Panc1 (cell line): Measurements from ENCODE around the gene GFPT2. TPM values are rescaled to one million over a fixed set of nuclear protein-coding genes. Genes with fewer than 3 reads are reported as not detected.

ENCODE experiments used
- ATAC-seq: fragments of 200-7000 bp; cut with Tn5 transposase; 2 replicates; pipeline ENCODE4 v1.9.1; 2020; ENCODE audit warnings: mild to moderate bottlenecking, moderate library complexity
- BruUV-seq: library from RNA; stranded (reverse); fragments of 400-500 nt; replicated peaks from 2 replicates; lab custom pipeline; 2021; lab: Mats Ljungman, UMichigan
- CTCF ChIA-PET: fragments of 300-600 bp; sonication (Branson Sonifier 250); formaldehyde crosslinking; loops from one replicate; lab custom pipeline; 2022; ENCODE audit warnings: antibody characterized with exemption; lab: Charles Lee
- POLR2A ChIA-PET: fragments of 300-600 bp; sonication (Branson Sonifier 250); formaldehyde crosslinking; loops from one replicate; lab custom pipeline; 2022; ENCODE audit warnings: antibody characterized with exemption; lab: Charles Lee
- DNase-seq: peaks from one replicate; pipeline ENCODE4 v3.0.0-alpha.2; 2010; ENCODE audit warnings: low read depth, low spot score
- H3K27ac ChIP-seq: 2 replicates; pipeline ENCODE4 v1.5.1; 2011; ENCODE audit warnings: mild to moderate bottlenecking, low read length, inconsistent platforms
- H3K27me3 ChIP-seq: fragments of 200-500 bp; sonication (Bioruptor generic); 2 replicates; pipeline ENCODE4 v1.6.0; 2014; ENCODE audit warnings: low read length, inconsistent platforms; ENCODE audit not compliant: control insufficient read depth, insufficient read depth
- H3K36me3 ChIP-seq: fragments of 200-500 bp; sonication (Bioruptor generic); 2 replicates; pipeline ENCODE4 v1.5.1; 2014; ENCODE audit warnings: inconsistent platforms, mild to moderate bottlenecking, low read length, moderate library complexity; ENCODE audit not compliant: control insufficient read depth, insufficient read depth
- H3K4me1 ChIP-seq: 2 replicates; pipeline ENCODE4 v1.5.1; 2011; ENCODE audit warnings: inconsistent platforms, mild to moderate bottlenecking, low read length, moderate library complexity; ENCODE audit not compliant: control insufficient read depth, insufficient read depth
- H3K4me3 ChIP-seq, 2 experiments: 2 replicates each; pipeline ENCODE4 v1.5.1; 2011 to 2012; ENCODE audit warnings: low read depth in 2 of 2, low read length in 2 of 2, mild to moderate bottlenecking in 2 of 2, inconsistent platforms in 1 of 2, moderate library complexity in 1 of 2
- H3K9me3 ChIP-seq: fragments of 200-500 bp; sonication (Bioruptor generic); 2 replicates; pipeline ENCODE4 v1.5.1; 2014; ENCODE audit warnings: low read depth, mild to moderate bottlenecking, inconsistent platforms, low read length, moderate library complexity; ENCODE audit not compliant: control insufficient read depth, insufficient read depth
- POLR2AphosphoS5 ChIP-seq: IDR thresholded peaks from 2 replicates; pipeline ENCODE4 v1.6.1; 2012; ENCODE audit warnings: mild to moderate bottlenecking, low read depth, low read length, moderate library complexity
- REST ChIP-seq, 2 experiments: IDR thresholded peaks; 2 replicates each; pipeline ENCODE4 v1.6.1; 2011 to 2012; ENCODE audit warnings: low read depth in 2 of 2, control low read depth in 1 of 2, low read length in 1 of 2, mild to moderate bottlenecking in 1 of 2, moderate library complexity in 1 of 2; ENCODE audit not compliant: insufficient read depth in 1 of 2
- SIN3A ChIP-seq: IDR thresholded peaks from 2 replicates; pipeline ENCODE4 v1.6.1; 2012; ENCODE audit warnings: low read depth, mild to moderate bottlenecking, low read length, moderate library complexity, borderline replicate concordance; ENCODE audit not compliant: insufficient read depth
- TCF7L2 ChIP-seq: IDR thresholded peaks from 2 replicates; pipeline ENCODE4 v1.6.1; 2011; ENCODE audit warnings: mild to moderate bottlenecking, low read depth, low read length, inconsistent platforms
- in situ Hi-C: cut with HindIII; loops from 2 replicates; pipeline ENCODE4 v1.10.0; 2016; ENCODE audit warnings: low sequenced_read_pairs, low pct_unique_long_range_greater_than_20kb
- intact Hi-C: fragments of 100-400 bp; cut with micrococcal nuclease; formaldehyde crosslinking; loops from one replicate; pipeline ENCODE4 v1.10.0; 2022; ENCODE audit not compliant: unreplicated experiment
- total RNA-seq: library from RNA; stranded (reverse); gene quantifications from one replicate; pipeline ENCODE4 v1.2.1, GENCODE V29; 2021; ENCODE audit not compliant: unreplicated experiment
- TF ChIP-seq, protein P1 (sequence below): fragments of 450-650 bp; IDR thresholded peaks from 2 replicates; pipeline ENCODE4 v1.5.1; 2017; ENCODE audit warnings: mild to moderate bottlenecking

GFPT2 gene
- total RNA-seq, 1 experiment from 2014 or later: 2.1 TPM

DNA sequence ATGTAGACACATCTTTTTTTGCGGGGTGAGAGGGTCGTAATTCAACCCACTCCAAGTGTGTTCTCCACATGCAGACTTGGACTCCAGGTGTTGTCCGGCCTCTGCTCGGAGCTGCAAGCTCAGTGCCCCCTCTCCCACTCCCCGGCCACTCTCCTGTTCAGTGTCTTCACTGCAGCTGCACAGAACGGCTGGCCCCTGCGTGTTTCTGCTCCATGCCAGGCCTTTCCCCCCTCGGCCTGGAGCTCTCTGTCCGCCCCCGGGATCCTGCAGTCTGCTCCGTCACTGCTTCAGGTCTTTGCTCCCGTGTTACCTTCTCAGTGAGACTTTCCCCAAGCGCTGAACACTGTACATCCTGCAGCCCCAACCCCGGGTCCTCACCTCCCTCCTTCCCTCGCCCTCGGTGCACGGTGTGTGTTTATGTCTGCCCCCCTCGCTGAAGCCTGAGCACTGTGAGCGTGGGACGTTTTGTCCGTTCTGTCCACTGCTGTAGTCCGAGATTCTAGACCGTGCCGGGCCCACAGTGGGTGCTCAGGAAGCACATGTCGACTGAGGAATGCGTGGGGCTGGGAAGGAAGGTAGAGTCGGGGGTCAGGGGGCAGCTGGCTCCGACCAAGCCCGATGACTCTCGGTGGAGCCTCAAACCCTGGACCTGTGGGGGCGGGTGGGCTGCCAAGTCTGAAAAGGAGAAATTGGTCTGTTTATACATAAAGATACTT is 26.4 kb upstream of the GFPT2 start:
- no peak overlapping the region for H3K4me3 ChIP-seq
- no peaks in the 10 kb centered on the region for H3K36me3 ChIP-seq
- H3K27ac ChIP-seq: no peak overlapping the region
- ChIA-PET POLR2A (no interaction called here), CTCF (no interaction called here)
- DNase-seq (no peak), ATAC-seq (no peak)
- no peak for TF ChIP-seq REST (IDR thresholded peaks at IDR 0.05; ENCODE audit: insufficient read depth in 1 of 2, low read depth in 2 of 2, low read length in 1 of 2)
- no peak for TF ChIP-seq POLR2AphosphoS5
- H3K27me3 ChIP-seq: no peaks in the 10 kb centered on the region
- no peaks in the 10 kb centered on the region for H3K9me3 ChIP-seq
- no TSS peak for BruUV-seq
- intact Hi-C loops (no loop called here), in situ Hi-C loops (no loop called here)
- H3K4me1 ChIP-seq: no peaks in the 10 kb centered on the region

- Histone ChIP-seq H3K27me3 (no peaks in the 10 kb centered on the region), H3K4me3 (no peak overlapping the region), H3K4me1 (no peaks in the 10 kb centered on the region), H3K27ac (no peak overlapping the region), H3K9me3 (no peaks in the 10 kb centered on the region), H3K36me3 (no peaks in the 10 kb centered on the region)
- intact Hi-C loops: no loop called here
- POLR2A ChIA-PET: interaction anchor here (0.5 kb wide), 1 partner anchor 94 kb away, joined by 3 read pairs; no protein-coding TSS in a partner anchor
- in situ Hi-C loops: no loop called here
- CTCF ChIA-PET: no interaction called here
- DNase-seq (no peak), ATAC-seq (no peak)
- BruUV-seq: no TSS peak
- no peak for TF ChIP-seq REST (IDR thresholded peaks at IDR 0.05; ENCODE audit: insufficient read depth in 1 of 2, low read depth in 2 of 2, low read length in 1 of 2)
- TF ChIP-seq TCF7L2: no peak
- TF ChIP-seq SIN3A: no peak
- TF ChIP-seq, protein P1, sequence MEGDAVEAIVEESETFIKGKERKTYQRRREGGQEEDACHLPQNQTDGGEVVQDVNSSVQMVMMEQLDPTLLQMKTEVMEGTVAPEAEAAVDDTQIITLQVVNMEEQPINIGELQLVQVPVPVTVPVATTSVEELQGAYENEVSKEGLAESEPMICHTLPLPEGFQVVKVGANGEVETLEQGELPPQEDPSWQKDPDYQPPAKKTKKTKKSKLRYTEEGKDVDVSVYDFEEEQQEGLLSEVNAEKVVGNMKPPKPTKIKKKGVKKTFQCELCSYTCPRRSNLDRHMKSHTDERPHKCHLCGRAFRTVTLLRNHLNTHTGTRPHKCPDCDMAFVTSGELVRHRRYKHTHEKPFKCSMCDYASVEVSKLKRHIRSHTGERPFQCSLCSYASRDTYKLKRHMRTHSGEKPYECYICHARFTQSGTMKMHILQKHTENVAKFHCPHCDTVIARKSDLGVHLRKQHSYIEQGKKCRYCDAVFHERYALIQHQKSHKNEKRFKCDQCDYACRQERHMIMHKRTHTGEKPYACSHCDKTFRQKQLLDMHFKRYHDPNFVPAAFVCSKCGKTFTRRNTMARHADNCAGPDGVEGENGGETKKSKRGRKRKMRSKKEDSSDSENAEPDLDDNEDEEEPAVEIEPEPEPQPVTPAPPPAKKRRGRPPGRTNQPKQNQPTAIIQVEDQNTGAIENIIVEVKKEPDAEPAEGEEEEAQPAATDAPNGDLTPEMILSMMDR: no peak
- no peak for TF ChIP-seq POLR2AphosphoS5
These were observed 25.6 kb upstream of the GFPT2 start for GRCh38 chr5:180378438-180379344.
